K562 (cell line): ENCODE measurements around the gene LRRC8C. TPM values are rescaled to one million over a fixed set of nuclear protein-coding genes. Genes with fewer than 3 reads are reported as not detected.

ENCODE experiments used
- ATAC-seq: fragments of 200-7000 bp; cut with Tn5 transposase; 3 replicates; pipeline ENCODE4 v1.9.1; 2020; ENCODE audit warnings: moderate library complexity
- BruUV-seq: library from RNA; stranded (reverse); fragments of 400-500 nt; replicated peaks from 2 replicates; lab custom pipeline; 2021; lab: Mats Ljungman, UMichigan
- CTCF ChIA-PET: fragments of 300-600 bp; formaldehyde crosslinking; extraction: SDS; loops from one replicate; lab custom pipeline; 2021; ENCODE audit warnings: low intra/inter-chr PET ratio; lab: Yijun Ruan, JAX
- POLR2A ChIA-PET: fragments of 300-600, 350-650 bp; sonication (Branson Sonifier 250); formaldehyde crosslinking; extraction: SDS; loops from one replicate; lab custom pipeline; 2021; ENCODE audit warnings: antibody characterized with exemption, inconsistent platforms; lab: Yijun Ruan, JAX
- DNase-seq, 4 experiments: peaks; one replicate each; pipeline versions ENCODE4 v3.0.0 to v3.0.0-alpha.2; 2011 to 2018; ENCODE audit warnings: low spot score in 3 of 4, mixed read lengths in 3 of 4; ENCODE audit errors: extremely low read depth in 1 of 4
- FAIRE-seq: peaks from 2 replicates; lab custom pipeline; 2011; peaks lifted over from hg19 to GRCh38; lab: Jason Lieb, UNC
- H2AFZ ChIP-seq: 2 replicates; pipeline ENCODE4 v1.6.0; 2011; ENCODE audit warnings: low read depth, low read length, control low read depth, inconsistent platforms
- H3K27ac ChIP-seq: fragments of 200-600 bp; 3 replicates; pipeline ENCODE4 v1.8.0; 2011; ENCODE audit warnings: low read depth, mild to moderate bottlenecking, control low read depth, inconsistent platforms, low read length, moderate library complexity, mixed read lengths; ENCODE audit errors: extremely low read depth
- H3K27me3 ChIP-seq, 2 experiments: fragments of 300-600 bp in 1 of 2; 2 replicates in 1 of 2; 3 replicates in 1 of 2; pipeline versions ENCODE4 v1.6.0 to v1.8.0; 2011; ENCODE audit warnings: inconsistent platforms in 2 of 2, low read length in 2 of 2, mild to moderate bottlenecking in 1 of 2, mixed read lengths in 1 of 2, moderate library complexity in 1 of 2; ENCODE audit not compliant: control insufficient read depth in 2 of 2, insufficient read depth in 2 of 2
- H3K36me3 ChIP-seq: fragments of 300-600 bp; 3 replicates; pipeline ENCODE4 v1.8.0; 2011; ENCODE audit warnings: mild to moderate bottlenecking, low read length, inconsistent platforms; ENCODE audit not compliant: control insufficient read depth, insufficient read depth
- H3K4me1 ChIP-seq, 2 experiments: fragments of 200-600 bp in 1 of 2; replicated peaks in 1 of 2; 2 replicates in 1 of 2; 3 replicates in 1 of 2; pipeline versions ENCODE4 v1.5.1 to v1.8.0; 2011; ENCODE audit warnings: inconsistent platforms in 2 of 2, low read length in 2 of 2, mild to moderate bottlenecking in 1 of 2, mixed read lengths in 1 of 2, moderate library complexity in 1 of 2; ENCODE audit not compliant: control insufficient read depth in 2 of 2, insufficient read depth in 2 of 2
- H3K4me2 ChIP-seq: 2 replicates; pipeline ENCODE4 v1.6.1; 2011; ENCODE audit warnings: low read length, control low read depth, inconsistent platforms, mixed read lengths; ENCODE audit not compliant: insufficient read depth
- H3K4me3 ChIP-seq: fragments of 200-600 bp; sonication (generic), shearing (Covaris generic); 2 replicates; pipeline ENCODE4 v1.5.1; 2016; ENCODE audit warnings: control low read depth, inconsistent platforms
- H3K79me2 ChIP-seq: fragments of 200-600 bp; 3 replicates; pipeline ENCODE4 v1.8.0; 2011; ENCODE audit warnings: low read length, inconsistent platforms; ENCODE audit not compliant: control insufficient read depth, insufficient read depth
- H3K9ac ChIP-seq, 2 experiments: 2 replicates each; pipeline versions ENCODE4 v1.6.0 to v1.6.1; 2011; ENCODE audit warnings: low read depth in 2 of 2, low read length in 2 of 2, control low read depth in 1 of 2, inconsistent platforms in 1 of 2, mild to moderate bottlenecking in 1 of 2, mixed read lengths in 1 of 2; ENCODE audit not compliant: insufficient read depth in 1 of 2
- H3K9me1 ChIP-seq: one replicate; pipeline ENCODE4 v1.6.0; 2011; ENCODE audit warnings: inconsistent platforms, mild to moderate bottlenecking, low read length, moderate library complexity; ENCODE audit not compliant: control insufficient read depth, insufficient read depth
- H3K9me3 ChIP-seq: replicated peaks from 2 replicates; pipeline ENCODE4 v1.5.1; 2011; ENCODE audit warnings: low read depth, low read length, inconsistent platforms; ENCODE audit not compliant: control insufficient read depth, insufficient read depth
- H4K20me1 ChIP-seq: replicated peaks from 2 replicates; pipeline ENCODE4 v1.6.1; 2011; ENCODE audit warnings: low read length, inconsistent platforms, mixed read lengths; ENCODE audit not compliant: control insufficient read depth, insufficient read depth
- BMI1 ChIP-seq: fragments of 150-350 bp; IDR thresholded peaks from 2 replicates; pipeline ENCODE4 v1.6.1; 2014; ENCODE audit warnings: low read length
- CBX3 ChIP-seq, 2 experiments: IDR thresholded peaks; 1 replicate in 1 of 2; 2 replicates in 1 of 2; pipeline ENCODE4 v1.6.1; 2012; ENCODE audit warnings: inconsistent platforms in 2 of 2, low read length in 2 of 2, borderline replicate concordance in 1 of 2, control low read depth in 1 of 2
- CHD1 ChIP-seq: fragments of 200-600 bp; sonication (generic); IDR thresholded peaks from one replicate; pipeline ENCODE4 v1.6.1; 2012; ENCODE audit warnings: mild to moderate bottlenecking, moderate library complexity, low read length, inconsistent platforms
- DNMT1 ChIP-seq: fragments of 450-650 bp; IDR thresholded peaks from 2 replicates; pipeline ENCODE4 v1.6.1; 2016; ENCODE audit warnings: antibody characterized with exemption, mild to moderate bottlenecking
- E2F4 ChIP-seq: sonication (generic); formaldehyde crosslinking; IDR thresholded peaks from 2 replicates; pipeline ENCODE4 v1.8.0; 2022; ENCODE audit warnings: mild to moderate bottlenecking, low read depth, missing genetic modification reagents
- NFATC3 ChIP-seq: fragments of 450-650 bp; IDR thresholded peaks from 2 replicates; pipeline ENCODE4 v1.6.1; 2017; ENCODE audit warnings: mild to moderate bottlenecking
- PHB2 ChIP-seq: fragments of 450-650 bp; IDR thresholded peaks from 2 replicates; pipeline ENCODE4 v1.6.1; 2017; ENCODE audit warnings: low read depth
- SMARCA5 ChIP-seq: fragments of 450-650 bp; IDR thresholded peaks from 2 replicates; pipeline ENCODE4 v1.6.1; 2016
- TRIM24 ChIP-seq, 2 experiments: fragments of 450-650 bp; IDR thresholded peaks; 2 replicates each; pipeline ENCODE4 v1.6.1; 2016
- ZKSCAN3 ChIP-seq: fragments of 250-450 bp; sonication (Bioruptor Pico); IDR thresholded peaks from 2 replicates; pipeline ENCODE4 v1.4.0; 2020
- ZNF217 ChIP-seq: sonication (generic); formaldehyde crosslinking; IDR thresholded peaks from 2 replicates; pipeline ENCODE4 v1.8.0; 2022; ENCODE audit warnings: mild to moderate bottlenecking, missing genetic modification reagents
- ZNF324 ChIP-seq: fragments of 250-450 bp; sonication (Bioruptor Pico); IDR thresholded peaks from 2 replicates; pipeline ENCODE4 v1.4.0; 2020; ENCODE audit warnings: mild to moderate bottlenecking
- ZNF584 ChIP-seq: fragments of 200-800 bp; sonication (Bioruptor generic); IDR thresholded peaks from 2 replicates; pipeline ENCODE4 v1.6.1; 2016; ENCODE audit warnings: low read depth, mild to moderate bottlenecking, missing genetic modification characterization, missing compliant biosample characterization
- WGBS: fragments of 100-300 bp; shearing (Covaris generic); methylation state at CpG from one replicate; pipeline ENCODE4 v1.1.6; 2016; ENCODE audit warnings: low coverage, mixed read lengths; ENCODE audit not compliant: insufficient coverage; ENCODE audit errors: missing lambda C conversion rate; 5-methylcytosine and 5-hydroxymethylcytosine counted together
- in situ Hi-C: fragments of 300-500 bp; cut with MboI; formaldehyde crosslinking; loops from 4 replicates; pipeline ENCODE4 v1.15.0; 2018; ENCODE audit warnings: inconsistent platforms, mixed read lengths
- intact Hi-C: fragments of 100-400 bp; cut with micrococcal nuclease; formaldehyde crosslinking; loops from 2 replicates; pipeline ENCODE4 v1.14.2; 2022
- polyA plus RNA-seq, 8 experiments: library from polyadenylated mRNA; depleted of rRNA in 4 of 8; stranded (reverse) in 5 of 8; unstranded in 3 of 8; fragments of >200 nt; fragmentation: Nextera tagmentation in 2 of 8; fragmentation: Illumina TruSeq in 1 of 8; extraction: Ambion mirVana in 2 of 8; extraction: Trizol in 1 of 8; gene quantifications; 2 replicates each; pipeline versions ENCODE4 v1.2.1 to v1.2.3, GENCODE V29; 2011 to 2014; ENCODE audit warnings: inconsistent platforms in 1 of 8, missing spikeins in 1 of 8
- total RNA-seq, 7 experiments: library from RNA; depleted of rRNA in 6 of 7; stranded (reverse); fragments of >200 nt in 6 of 7; fragmentation: Illumina TruSeq in 2 of 7; extraction: Trizol in 2 of 7; gene quantifications; 2 replicates each; pipeline versions ENCODE4 v1.2.1 to v1.2.3, GENCODE V29; 2011 to 2021; ENCODE audit warnings: low replicate concordance in 1 of 7

LRRC8C gene
- total and polyA plus RNA-seq, 9 of the 15 experiments (the other 6 are each of a cell fraction or from before 2014, with no cell fraction given): 1.00 to 12.5 (median 4.5) TPM

- TF ChIP-seq CBX3 (IDR thresholded peaks at IDR 0.05; ENCODE audit: borderline replicate concordance in 1 of 2, low read length in 2 of 2): no peak
- no peak for TF ChIP-seq ZNF324 (CRISPR knock-in tag)
- TF ChIP-seq ZKSCAN3 (CRISPR knock-in tag): no peak
- TF ChIP-seq TRIM24 (IDR thresholded peaks at IDR 0.05): no peak
- TF ChIP-seq DNMT1: no peak
- no peak for TF ChIP-seq E2F4 (CRISPR knock-in tag)
- no peak for TF ChIP-seq PHB2
- TF ChIP-seq ZNF584 (CRISPR knock-in tag): no peak
- no peak for TF ChIP-seq ZNF217 (CRISPR knock-in tag)
- no peak for TF ChIP-seq BMI1
- no peak for TF ChIP-seq CHD1
- TF ChIP-seq SMARCA5: no peak
- no peak for TF ChIP-seq NFATC3
- intact Hi-C loops: no loop called here
- no TSS peak for BruUV-seq
- ChIA-PET POLR2A (interaction anchor here (0.9 kb wide), 1 partner anchor 24 kb away, joined by 3 read pairs; no protein-coding TSS in a partner anchor), CTCF (no interaction called here)
- H3K4me3 ChIP-seq: no peak overlapping the region
- peaks cover 0 to 6% of the 10 kb centered on the region in 2 experiments; a peak in 3 of 5 replicates for H3K4me1 ChIP-seq
- 48% methylated on average over 6 of the region's 6 CpGs for WGBS
- no peak overlapping the region for H3K27ac ChIP-seq
- H3K9me1 ChIP-seq: no peaks in the 10 kb centered on the region
- H3K27me3 ChIP-seq: no peaks in the 10 kb centered on the region
- H3K9ac ChIP-seq: no peak overlapping the region
- H3K36me3 ChIP-seq: no peaks in the 10 kb centered on the region
- DNase-seq: no peak
- in situ Hi-C loops: no loop called here
- ATAC-seq: no peak
- no peak for FAIRE-seq
- no peak overlapping the region for H2AFZ ChIP-seq
- H3K9me3 ChIP-seq: no peaks in the 10 kb centered on the region
- H3K4me2 ChIP-seq: no peak overlapping the region
- H4K20me1 ChIP-seq: no peaks in the 10 kb centered on the region
- H3K79me2 ChIP-seq: peaks cover 5% of the 10 kb centered on the region; the same call in 1 of the 3 replicates
Observed at GRCh38 chr1:89672489-89673183, 39.7 kb downstream of the LRRC8C start.
